IMR-90 (cell line): ENCODE results near the gene UCHL5. TPM values are rescaled to one million over a fixed set of nuclear protein-coding genes. Genes with fewer than 3 reads are reported as not detected.

ENCODE experiments used
- ATAC-seq: fragments of 200-7000 bp; cut with Tn5 transposase; 2 replicates; pipeline ENCODE4 v1.9.1; 2020; ENCODE audit warnings: low read depth, mild to moderate bottlenecking, moderate library complexity
- Bru-seq: library from RNA; stranded (reverse); fragments of 400-500 nt; gene quantifications from one replicate; lab custom pipeline; 2021; lab: Mats Ljungman, UMichigan
- BruChase-seq, 2 experiments: library from RNA; stranded (reverse); fragments of 400-500 nt; gene quantifications; one replicate each; lab custom pipeline; 2021; lab: Mats Ljungman, UMichigan
- BruUV-seq: library from RNA; stranded (reverse); fragments of 400-500 nt; replicated peaks from 2 replicates; lab custom pipeline; 2021; lab: Mats Ljungman, UMichigan
- CTCF ChIA-PET: fragments of 300-600 bp; formaldehyde crosslinking; extraction: SDS; loops from one replicate; lab custom pipeline; 2021; ENCODE audit warnings: antibody characterized with exemption; lab: Yijun Ruan, JAX
- POLR2A ChIA-PET: fragments of 300-600 bp; sonication (Branson Sonifier 250); formaldehyde crosslinking; loops from one replicate; lab custom pipeline; 2022; ENCODE audit warnings: antibody characterized with exemption; ENCODE audit not compliant: unreplicated experiment; lab: Charles Lee
- DNase-seq: peaks from one replicate; pipeline ENCODE4 v3.0.0; 2013
- H2AFZ ChIP-seq: replicated peaks from 2 replicates; pipeline ENCODE3; 2013; ENCODE audit warnings: low read length, mild to moderate bottlenecking; ENCODE audit not compliant: poor library complexity
- H2AK5ac ChIP-seq: 2 replicates; pipeline ENCODE4 v1.6.1; 2013; ENCODE audit warnings: low read depth, low read length, inconsistent platforms
- H2AK9ac ChIP-seq: replicated peaks from 2 replicates; pipeline ENCODE3; 2013; ENCODE audit warnings: mild to moderate bottlenecking, low read depth, low read length, moderate library complexity; ENCODE audit not compliant: poor library complexity
- H2BK120ac ChIP-seq: 2 replicates; pipeline ENCODE4 v1.6.1; 2013; ENCODE audit warnings: low read depth, low read length, inconsistent platforms
- H2BK15ac ChIP-seq: 3 replicates; pipeline ENCODE4 v1.6.1; 2013; ENCODE audit warnings: low read depth, low read length, inconsistent platforms
- H2BK20ac ChIP-seq: 2 replicates; pipeline ENCODE4 v1.6.1; 2013; ENCODE audit warnings: low read depth, mild to moderate bottlenecking, inconsistent platforms, low read length, moderate library complexity
- H2BK5ac ChIP-seq: 2 replicates; pipeline ENCODE4 v1.6.1; 2013; ENCODE audit warnings: mild to moderate bottlenecking, low read depth, low read length, inconsistent platforms; ENCODE audit not compliant: poor library complexity, severe bottlenecking
- H3K14ac ChIP-seq: replicated peaks from 2 replicates; pipeline ENCODE4 v1.6.1; 2013; ENCODE audit warnings: low read depth, low read length, inconsistent platforms
- H3K18ac ChIP-seq: 2 replicates; pipeline ENCODE4 v1.6.1; 2013; ENCODE audit warnings: low read depth, low read length, control low read depth
- H3K23ac ChIP-seq: 2 replicates; pipeline ENCODE4 v1.6.1; 2013; ENCODE audit warnings: low read depth, low read length, inconsistent platforms
- H3K27ac ChIP-seq: 2 replicates; pipeline ENCODE4 v1.5.1; 2013; ENCODE audit warnings: mild to moderate bottlenecking, control low read depth, low read length; ENCODE audit not compliant: insufficient read depth
- H3K27me3 ChIP-seq: 2 replicates; pipeline ENCODE4 v1.6.1; 2013; ENCODE audit warnings: low read length; ENCODE audit not compliant: control insufficient read depth, insufficient read depth
- H3K36me3 ChIP-seq: 2 replicates; pipeline ENCODE4 v1.6.1; 2013; ENCODE audit warnings: low read length, mixed read lengths; ENCODE audit not compliant: control insufficient read depth, insufficient read depth
- H3K4ac ChIP-seq: 2 replicates; pipeline ENCODE4 v1.6.1; 2013; ENCODE audit warnings: low read depth, low read length, inconsistent platforms
- H3K4me1 ChIP-seq: 2 replicates; pipeline ENCODE4 v1.6.1; 2013; ENCODE audit warnings: low read length, mixed read lengths; ENCODE audit not compliant: control insufficient read depth, insufficient read depth
- H3K4me2 ChIP-seq: 2 replicates; pipeline ENCODE4 v1.6.1; 2013; ENCODE audit warnings: low read depth, mild to moderate bottlenecking, control low read depth, low read length, moderate library complexity
- H3K4me3 ChIP-seq: 2 replicates; pipeline ENCODE4 v1.5.1; 2013; ENCODE audit warnings: low read depth, mild to moderate bottlenecking, control low read depth, low read length, moderate library complexity; ENCODE audit not compliant: insufficient read depth
- H3K56ac ChIP-seq: 2 replicates; pipeline ENCODE4 v1.6.1; 2013; ENCODE audit warnings: low read length, inconsistent platforms; ENCODE audit not compliant: insufficient read depth; ENCODE audit errors: extremely low read depth
- H3K79me1 ChIP-seq, 2 experiments: 2 replicates each; pipeline ENCODE4 v1.6.1; 2013; ENCODE audit warnings: low read length in 2 of 2, inconsistent platforms in 1 of 2, low read depth in 1 of 2
- H3K9ac ChIP-seq: 2 replicates; pipeline ENCODE4 v1.6.1; 2013; ENCODE audit warnings: low read depth, low read length, control low read depth
- H3K9me1 ChIP-seq: 2 replicates; pipeline ENCODE4 v1.6.1; 2013; ENCODE audit warnings: low read length, inconsistent platforms; ENCODE audit not compliant: insufficient read depth
- H3K9me3 ChIP-seq: 2 replicates; pipeline ENCODE4 v1.6.1; 2013; ENCODE audit warnings: low read length; ENCODE audit not compliant: control insufficient read depth, insufficient read depth
- H4K20me1 ChIP-seq: 2 replicates; pipeline ENCODE4 v1.6.1; 2013; ENCODE audit warnings: low read length, inconsistent platforms; ENCODE audit not compliant: insufficient read depth
- H4K5ac ChIP-seq: 2 replicates; pipeline ENCODE4 v1.6.1; 2013; ENCODE audit warnings: mild to moderate bottlenecking, low read depth, low read length, control low read depth
- H4K8ac ChIP-seq, 2 experiments: 2 replicates each; pipeline ENCODE4 v1.6.1; 2013; ENCODE audit warnings: low read depth in 2 of 2, low read length in 2 of 2, control low read depth in 1 of 2, inconsistent platforms in 1 of 2
- H4K91ac ChIP-seq: 2 replicates; pipeline ENCODE4 v1.6.1; 2013; ENCODE audit warnings: low read depth, low read length, inconsistent platforms; ENCODE audit not compliant: insufficient read depth
- BHLHE40 ChIP-seq: fragments of 150-350 bp; IDR thresholded peaks from 2 replicates; pipeline ENCODE4 v1.6.1; 2016; ENCODE audit warnings: mild to moderate bottlenecking, low read depth, low read length
- CEBPB ChIP-seq: IDR thresholded peaks from 2 replicates; pipeline ENCODE4 v1.6.1; 2012; ENCODE audit warnings: low read depth, low read length, improper control_type of control experiment
- CHD1 ChIP-seq: IDR thresholded peaks from 2 replicates; pipeline ENCODE4 v1.6.1; 2012; ENCODE audit warnings: low read depth, low read length, improper control_type of control experiment
- MAFK ChIP-seq: IDR thresholded peaks from 2 replicates; pipeline ENCODE4 v1.6.1; 2012; ENCODE audit warnings: low read depth, low read length, improper control_type of control experiment
- MAZ ChIP-seq: IDR thresholded peaks from 2 replicates; pipeline ENCODE4 v1.6.1; 2012; ENCODE audit warnings: low read depth, mild to moderate bottlenecking, low read length, improper control_type of control experiment, moderate library complexity, borderline replicate concordance
- MXI1 ChIP-seq: IDR thresholded peaks from 2 replicates; pipeline ENCODE4 v1.6.1; 2012; ENCODE audit warnings: low read depth, mild to moderate bottlenecking, low read length, moderate library complexity, borderline replicate concordance
- NFE2L2 ChIP-seq: fragments of 150-350 bp; IDR thresholded peaks from 2 replicates; pipeline ENCODE4 v1.6.1; 2016; ENCODE audit warnings: low read depth, mild to moderate bottlenecking, low read length
- POLR2A ChIP-seq: IDR thresholded peaks from 2 replicates; pipeline ENCODE4 v1.6.1; 2012; ENCODE audit warnings: mild to moderate bottlenecking, low read depth, low read length
- RCOR1 ChIP-seq: IDR thresholded peaks from 2 replicates; pipeline ENCODE4 v1.6.1; 2012; ENCODE audit warnings: mild to moderate bottlenecking, low read length, improper control_type of control experiment; ENCODE audit not compliant: insufficient replicate concordance
- WGBS, 2 experiments: methylation state at CpG; one replicate each; pipeline versions ENCODE4 v1.1.5 to v1.1.7; 2013; ENCODE audit warnings: missing lambda C conversion rate in 2 of 2; ENCODE audit not compliant: insufficient read length in 1 of 2; ENCODE audit errors: extremely low coverage in 2 of 2; 5-methylcytosine and 5-hydroxymethylcytosine counted together
- dilution Hi-C: fragments of 300-500 bp; cut with HindIII; formaldehyde crosslinking; loops from one replicate; pipeline ENCODE4 v1.14.3; 2018; ENCODE audit warnings: low sequenced_read_pairs; ENCODE audit not compliant: unreplicated experiment
- in situ Hi-C: fragments of 300-500 bp; cut with MboI; formaldehyde crosslinking; loops from 3 replicates; pipeline ENCODE4 v1.14.3; 2019; ENCODE audit warnings: low sequenced_read_pairs, inconsistent platforms, mixed read lengths
- intact Hi-C: fragments of 100-400 bp; cut with micrococcal nuclease; formaldehyde crosslinking; loops from 2 replicates; pipeline ENCODE4 v1.10.0; 2022
- long read RNA-seq: library from polyadenylated mRNA; unstranded; transcript quantifications from one replicate; pipeline ENCODE4 v2.0.0, GENCODE V29; 2021; ENCODE audit not compliant: unreplicated experiment
- polyA plus RNA-seq, 3 experiments: library from polyadenylated mRNA; depleted of rRNA; stranded (reverse); fragments of >200 nt; gene quantifications; 2 replicates each; pipeline ENCODE4 v1.2.3, GENCODE V29; 2012; ENCODE audit warnings: low replicate concordance in 1 of 3
- total RNA-seq: library from RNA; depleted of rRNA; stranded (reverse); fragments of >200 nt; gene quantifications from 2 replicates; pipeline ENCODE4 v1.2.3, GENCODE V29; 2012; rRNA removed
- TF ChIP-seq, protein P1 (sequence below): conservative IDR thresholded peaks from 2 replicates; pipeline ENCODE4 v1.5.1; 2012; ENCODE audit warnings: mild to moderate bottlenecking, low read depth, low read length, improper control_type of control experiment
- TF ChIP-seq, protein P2 (sequence below): fragments of 150-350 bp; IDR thresholded peaks from 2 replicates; pipeline ENCODE4 v1.6.1; 2016; ENCODE audit warnings: low read depth, mild to moderate bottlenecking, low read length, moderate library complexity, borderline replicate concordance

UCHL5 gene
- total RNA-seq (12.9 and 25.8 TPM in 2 replicates), polyA plus RNA-seq (2012; rRNA removed) (15.7 and 18.4 TPM in 2 replicates), Bru-seq, nascent RNA (percentile 75 among the genes with signal in this experiment), BruChase-seq, experiment 1, labeled RNA remaining after a 6-hour chase (percentile 68 among the genes with signal in this experiment), BruChase-seq, experiment 2, labeled RNA remaining after a 2-hour chase (percentile 83 among the genes with signal in this experiment)
- 3.5 and 9.1 TPM in 2 replicates for polyA plus RNA-seq (2012; cell fraction: cytosol; rRNA removed)
- polyA plus RNA-seq (2012; cell fraction: nucleus; rRNA removed; ENCODE audit: low replicate concordance), result 8.0 and 9.8 TPM in 2 replicates
- long read RNA-seq, full-length matches to known transcripts, result 38 of 56 reads
- long read RNA-seq, partial matches to known transcripts, result 1 of 56 reads
- long read RNA-seq, other reads (novel, unspliced or antisense), result 17 of 56 reads

- peak within 1 kb of the TSS; percentile 94 for H3K23ac ChIP-seq
- H4K91ac ChIP-seq, result peak within 1 kb of the TSS; percentile 85
- H3K36me3 ChIP-seq, result no peaks in the 10 kb centered on the region
- H3K4ac ChIP-seq, result peak within 1 kb of the TSS; percentile 89
- H3K18ac ChIP-seq, result peak within 1 kb of the TSS; percentile 87
- peak within 1 kb of the TSS; percentile 87 for H4K5ac ChIP-seq
- H3K4me2 ChIP-seq, result peak within 1 kb of the TSS; percentile 90
- H3K4me1 ChIP-seq, result peaks cover 2% of the 10 kb centered on the region; the same call in 1 of the 2 replicates
- H2BK120ac ChIP-seq, result no peak within 1 kb of the TSS; the same call in 1 of the 2 replicates
- H2AK9ac ChIP-seq, result peak within 1 kb of the TSS; percentile 63
- H3K9ac ChIP-seq, result peak within 1 kb of the TSS; percentile 98
- dilution Hi-C loops (no loop called here), in situ Hi-C loops (no loop called here), intact Hi-C loops (loop anchor here (1.0 to 2.0 kb wide), 2 partner anchors 45 to 63 kb away; partner anchors contain the start of genes CDC73 and GLRX2)
- peaks cover 8 to 44% of the 10 kb centered on the region in 2 experiments; a peak in 3 of 4 replicates for H3K79me1 ChIP-seq
- H4K8ac ChIP-seq, result peak within 1 kb of the TSS; percentile 69 to 80
- H4K20me1 ChIP-seq, result peaks cover 14% of the 10 kb centered on the region; the same call in 1 of the 2 replicates
- peaks cover 8% of the 10 kb centered on the region for H3K9me1 ChIP-seq
- no peak within 1 kb of the TSS for H2BK20ac ChIP-seq
- peak within 1 kb of the TSS; percentile 95 for H3K27ac ChIP-seq
- H3K27me3 ChIP-seq, result no peaks in the 10 kb centered on the region
- ATAC-seq (peak; percentile 89), DNase-seq (peak; percentile 99)
- H2BK15ac ChIP-seq, result no peak within 1 kb of the TSS
- no peaks in the 10 kb centered on the region for H3K9me3 ChIP-seq
- CTCF ChIA-PET, result no interaction called here
- H3K14ac ChIP-seq, result peak within 1 kb of the TSS; percentile 87
- H2AK5ac ChIP-seq, result peak within 1 kb of the TSS; percentile 86
- H3K56ac ChIP-seq, result peak within 1 kb of the TSS; percentile 68
- POLR2A ChIA-PET, result interaction anchor here (0.7 kb wide), 1 partner anchor 244 kb away, joined by 3 read pairs; no protein-coding TSS in a partner anchor
- H3K4me3 ChIP-seq, result peak within 1 kb of the TSS; percentile 82
- 0% methylated on average over 21 of the region's 74 CpGs; no CpG with 5 or more reads in 1 of the 2 experiments for WGBS, 2 experiments
- H2BK5ac ChIP-seq, result peak within 1 kb of the TSS; percentile 84
- peak within 1 kb of the TSS; percentile 96 for H2AFZ ChIP-seq
- BruUV-seq, result no TSS peak
- TF ChIP-seq MAZ, result peak; percentile 90
- peak; percentile 93 for TF ChIP-seq POLR2A
- TF ChIP-seq MAFK, result no peak
- peak; percentile 86; the same call in 1 of the 2 replicates for TF ChIP-seq CHD1
- TF ChIP-seq, protein P1, sequence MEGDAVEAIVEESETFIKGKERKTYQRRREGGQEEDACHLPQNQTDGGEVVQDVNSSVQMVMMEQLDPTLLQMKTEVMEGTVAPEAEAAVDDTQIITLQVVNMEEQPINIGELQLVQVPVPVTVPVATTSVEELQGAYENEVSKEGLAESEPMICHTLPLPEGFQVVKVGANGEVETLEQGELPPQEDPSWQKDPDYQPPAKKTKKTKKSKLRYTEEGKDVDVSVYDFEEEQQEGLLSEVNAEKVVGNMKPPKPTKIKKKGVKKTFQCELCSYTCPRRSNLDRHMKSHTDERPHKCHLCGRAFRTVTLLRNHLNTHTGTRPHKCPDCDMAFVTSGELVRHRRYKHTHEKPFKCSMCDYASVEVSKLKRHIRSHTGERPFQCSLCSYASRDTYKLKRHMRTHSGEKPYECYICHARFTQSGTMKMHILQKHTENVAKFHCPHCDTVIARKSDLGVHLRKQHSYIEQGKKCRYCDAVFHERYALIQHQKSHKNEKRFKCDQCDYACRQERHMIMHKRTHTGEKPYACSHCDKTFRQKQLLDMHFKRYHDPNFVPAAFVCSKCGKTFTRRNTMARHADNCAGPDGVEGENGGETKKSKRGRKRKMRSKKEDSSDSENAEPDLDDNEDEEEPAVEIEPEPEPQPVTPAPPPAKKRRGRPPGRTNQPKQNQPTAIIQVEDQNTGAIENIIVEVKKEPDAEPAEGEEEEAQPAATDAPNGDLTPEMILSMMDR, result no peak
- 0 out of 2 replicates have a peak, but pooled peaks have one; percentile 42 for TF ChIP-seq MXI1
- TF ChIP-seq, protein P2, sequence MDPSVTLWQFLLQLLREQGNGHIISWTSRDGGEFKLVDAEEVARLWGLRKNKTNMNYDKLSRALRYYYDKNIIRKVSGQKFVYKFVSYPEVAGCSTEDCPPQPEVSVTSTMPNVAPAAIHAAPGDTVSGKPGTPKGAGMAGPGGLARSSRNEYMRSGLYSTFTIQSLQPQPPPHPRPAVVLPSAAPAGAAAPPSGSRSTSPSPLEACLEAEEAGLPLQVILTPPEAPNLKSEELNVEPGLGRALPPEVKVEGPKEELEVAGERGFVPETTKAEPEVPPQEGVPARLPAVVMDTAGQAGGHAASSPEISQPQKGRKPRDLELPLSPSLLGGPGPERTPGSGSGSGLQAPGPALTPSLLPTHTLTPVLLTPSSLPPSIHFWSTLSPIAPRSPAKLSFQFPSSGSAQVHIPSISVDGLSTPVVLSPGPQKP, result no peak
- TF ChIP-seq BHLHE40, result peak; percentile 87
- TF ChIP-seq CEBPB, result peak; percentile 49; the same call in 1 of the 2 replicates
- 0 out of 2 replicates have a peak, but pooled peaks have one; percentile 19 for TF ChIP-seq NFE2L2
- peak; percentile 89 for TF ChIP-seq RCOR1
Observed at GRCh38 chr1:193059282-193060114, at the start of gene UCHL5, which contains the start of gene RO60. TSS of gene UCHL5 (minus strand) at chr1:193059360. CDS start at chr1:193059260, 100 bp downstream. TSS of gene RO60 (plus strand) at chr1:193059612. CDS start at chr1:193069055, 9,443 bp downstream.
